WTC11 (cell line): ENCODE results near the gene PTPRG. TPM values are rescaled to one million over a fixed set of nuclear protein-coding genes. Genes with fewer than 3 reads are reported as not detected.

Source experiments
- ATF1 ChIP-seq: sonication (generic); formaldehyde crosslinking; IDR thresholded peaks from 2 replicates; pipeline ENCODE4 v1.8.1; 2023; ENCODE audit warnings: mild to moderate bottlenecking, moderate library complexity, missing genetic modification reagents
- CREM ChIP-seq: sonication (generic); formaldehyde crosslinking; IDR thresholded peaks from 2 replicates; pipeline ENCODE4 v1.8.1; 2022; ENCODE audit warnings: mild to moderate bottlenecking, missing genetic modification reagents, moderate library complexity
- ELF4 ChIP-seq: sonication (generic); formaldehyde crosslinking; IDR thresholded peaks from 2 replicates; pipeline ENCODE4 v1.8.1; 2022; ENCODE audit warnings: low read depth, mild to moderate bottlenecking, moderate library complexity, missing genetic modification reagents
- EMX1 ChIP-seq: fragments of 250-450 bp; sonication (Bioruptor Pico); IDR thresholded peaks from 2 replicates; pipeline ENCODE4 v1.8.0; 2021; ENCODE audit warnings: mild to moderate bottlenecking
- ETV6 ChIP-seq: sonication (generic); formaldehyde crosslinking; IDR thresholded peaks from 2 replicates; pipeline ENCODE4 v1.8.1; 2022; ENCODE audit warnings: mild to moderate bottlenecking, missing genetic modification reagents
- FOXK1 ChIP-seq: sonication (generic); formaldehyde crosslinking; IDR thresholded peaks from 2 replicates; pipeline ENCODE4 v1.8.0; 2022; ENCODE audit warnings: mild to moderate bottlenecking, moderate library complexity, missing genetic modification reagents
- FOXP1 ChIP-seq: sonication (generic); formaldehyde crosslinking; IDR thresholded peaks from 2 replicates; pipeline ENCODE4 v1.8.0; 2022; ENCODE audit warnings: missing genetic modification reagents, mild to moderate bottlenecking, moderate library complexity, borderline replicate concordance
- JAZF1 ChIP-seq: fragments of 250-450 bp; sonication (Bioruptor Pico); IDR thresholded peaks from 2 replicates; pipeline ENCODE4 v1.9.0; 2021; ENCODE audit warnings: moderate library complexity, mild to moderate bottlenecking, inconsistent platforms
- MXD4 ChIP-seq: fragments of 250-450 bp; sonication (Bioruptor Pico); IDR thresholded peaks from 2 replicates; pipeline ENCODE4 v1.8.0; 2021; ENCODE audit warnings: mild to moderate bottlenecking, moderate library complexity, borderline replicate concordance
- NFE2L1 ChIP-seq: sonication (generic); formaldehyde crosslinking; IDR thresholded peaks from 2 replicates; pipeline ENCODE4 v1.8.1; 2023; ENCODE audit warnings: missing genetic modification reagents
- NFYB ChIP-seq: sonication (generic); formaldehyde crosslinking; conservative IDR thresholded peaks from 2 replicates; pipeline ENCODE4 v1.8.0; 2022; ENCODE audit warnings: low read depth, missing genetic modification reagents
- RELA ChIP-seq: sonication (generic); formaldehyde crosslinking; IDR thresholded peaks from 2 replicates; pipeline ENCODE4 v1.8.1; 2022; ENCODE audit warnings: missing genetic modification reagents, mild to moderate bottlenecking, borderline replicate concordance
- SMAD3 ChIP-seq: sonication (generic); formaldehyde crosslinking; IDR thresholded peaks from 2 replicates; pipeline ENCODE4 v1.8.0; 2022; ENCODE audit warnings: missing genetic modification reagents, mild to moderate bottlenecking, borderline replicate concordance
- TCF7 ChIP-seq: sonication (generic); formaldehyde crosslinking; IDR thresholded peaks from 2 replicates; pipeline ENCODE4 v1.8.0; 2022; ENCODE audit warnings: mild to moderate bottlenecking, low read depth, missing genetic modification reagents, moderate library complexity
- TEAD1 ChIP-seq: sonication (generic); formaldehyde crosslinking; IDR thresholded peaks from 2 replicates; pipeline ENCODE4 v1.8.0; 2022; ENCODE audit warnings: mild to moderate bottlenecking, missing genetic modification reagents
- TEAD4 ChIP-seq: sonication (generic); formaldehyde crosslinking; IDR thresholded peaks from 2 replicates; pipeline ENCODE4 v1.8.0; 2022; ENCODE audit warnings: mild to moderate bottlenecking, missing genetic modification reagents
- ZBTB21 ChIP-seq: sonication (generic); formaldehyde crosslinking; IDR thresholded peaks from 2 replicates; pipeline ENCODE4 v1.8.1; 2023; ENCODE audit warnings: mild to moderate bottlenecking, missing genetic modification reagents, borderline replicate concordance
- ZNF121 ChIP-seq: sonication (generic); formaldehyde crosslinking; IDR thresholded peaks from 2 replicates; pipeline ENCODE4 v1.8.0; 2023; ENCODE audit warnings: missing genetic modification reagents
- ZNF232 ChIP-seq: sonication (generic); formaldehyde crosslinking; IDR thresholded peaks from 2 replicates; pipeline ENCODE4 v1.8.0; 2022; ENCODE audit warnings: mild to moderate bottlenecking, missing genetic modification reagents
- ZNF416 ChIP-seq: fragments of 250-450 bp; sonication (Bioruptor Pico); IDR thresholded peaks from 2 replicates; pipeline ENCODE4 v1.9.0; 2021; ENCODE audit warnings: mild to moderate bottlenecking, inconsistent platforms
- ZNF532 ChIP-seq: fragments of 250-450 bp; sonication (Bioruptor Pico); IDR thresholded peaks from 2 replicates; pipeline ENCODE4 v1.9.0; 2021; ENCODE audit warnings: mild to moderate bottlenecking, borderline replicate concordance
- total RNA-seq: library from RNA; stranded (reverse); gene quantifications from 3 replicates; pipeline ENCODE4 v1.2.3, GENCODE V29; 2021
- TF ChIP-seq, protein P1 (sequence below): sonication (generic); formaldehyde crosslinking; IDR thresholded peaks from 2 replicates; pipeline ENCODE4 v1.8.0; 2022; ENCODE audit warnings: mild to moderate bottlenecking, missing genetic modification reagents
- TF ChIP-seq, protein P2 (sequence below): sonication (generic); formaldehyde crosslinking; IDR thresholded peaks from 2 replicates; pipeline ENCODE4 v1.8.0; 2022; ENCODE audit warnings: mild to moderate bottlenecking, missing genetic modification reagents
- TF ChIP-seq, protein P3 (sequence below): sonication (generic); formaldehyde crosslinking; IDR thresholded peaks from 2 replicates; pipeline ENCODE4 v1.8.1; 2022; ENCODE audit warnings: low read depth, missing genetic modification reagents, borderline replicate concordance
- TF ChIP-seq, protein P4 (sequence below): sonication (generic); formaldehyde crosslinking; IDR thresholded peaks from 2 replicates; pipeline ENCODE4 v1.8.1; 2023; ENCODE audit warnings: mild to moderate bottlenecking, moderate library complexity, missing genetic modification reagents
- TF ChIP-seq, protein P5 (sequence below): sonication (generic); formaldehyde crosslinking; IDR thresholded peaks from 2 replicates; pipeline ENCODE4 v1.8.0; 2022; ENCODE audit warnings: mild to moderate bottlenecking, missing genetic modification reagents
- TF ChIP-seq, protein P6 (sequence below): sonication (generic); formaldehyde crosslinking; IDR thresholded peaks from 2 replicates; pipeline ENCODE4 v1.8.1; 2022; ENCODE audit warnings: low read depth, mild to moderate bottlenecking, moderate library complexity, missing genetic modification reagents, borderline replicate concordance

The PTPRG gene
- total RNA-seq, 1 experiment from 2014 or later: 106 TPM

GRCh38 chr3:61564395-61565059, 3.2 kb downstream of the PTPRG start (continued):
- TF ChIP-seq ZNF121 (CRISPR knock-in tag) (no peak), ETV6 (0 out of 2 replicates have a peak, but pooled peaks have one; percentile 19), CREM (CRISPR knock-in tag) (0 out of 2 replicates have a peak, but pooled peaks have one; percentile 52), MXD4 (CRISPR knock-in tag) (no peak), FOXP1 (CRISPR knock-in tag) (0 out of 2 replicates have a peak, but pooled peaks have one; percentile 60), ELF4 (CRISPR knock-in tag) (no peak), RELA (CRISPR knock-in tag) (no peak), ATF1 (CRISPR knock-in tag) (no peak), JAZF1 (CRISPR knock-in tag) (no peak), ZBTB21 (CRISPR knock-in tag) (no peak), ZNF416 (CRISPR knock-in tag) (no peak), ZNF232 (CRISPR knock-in tag) (0 out of 2 replicates have a peak, but pooled peaks have one; percentile 78), SMAD3 (CRISPR knock-in tag) (no peak), TEAD4 (CRISPR knock-in tag) (no peak), ZNF532 (CRISPR knock-in tag) (no peak), FOXK1 (peak; percentile 41; the same call in 1 of the 2 replicates), TCF7 (CRISPR knock-in tag) (no peak), EMX1 (no peak), NFE2L1 (CRISPR knock-in tag) (no peak), NFYB (CRISPR knock-in tag) (no peak), TEAD1 (CRISPR knock-in tag) (no peak)
- TF ChIP-seq, protein P1, sequence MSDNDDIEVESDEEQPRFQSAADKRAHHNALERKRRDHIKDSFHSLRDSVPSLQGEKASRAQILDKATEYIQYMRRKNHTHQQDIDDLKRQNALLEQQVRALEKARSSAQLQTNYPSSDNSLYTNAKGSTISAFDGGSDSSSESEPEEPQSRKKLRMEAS: peak; percentile 59; the same call in 1 of the 2 replicates
- TF ChIP-seq, protein P2, sequence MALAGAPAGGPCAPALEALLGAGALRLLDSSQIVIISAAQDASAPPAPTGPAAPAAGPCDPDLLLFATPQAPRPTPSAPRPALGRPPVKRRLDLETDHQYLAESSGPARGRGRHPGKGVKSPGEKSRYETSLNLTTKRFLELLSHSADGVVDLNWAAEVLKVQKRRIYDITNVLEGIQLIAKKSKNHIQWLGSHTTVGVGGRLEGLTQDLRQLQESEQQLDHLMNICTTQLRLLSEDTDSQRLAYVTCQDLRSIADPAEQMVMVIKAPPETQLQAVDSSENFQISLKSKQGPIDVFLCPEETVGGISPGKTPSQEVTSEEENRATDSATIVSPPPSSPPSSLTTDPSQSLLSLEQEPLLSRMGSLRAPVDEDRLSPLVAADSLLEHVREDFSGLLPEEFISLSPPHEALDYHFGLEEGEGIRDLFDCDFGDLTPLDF: no peak
- TF ChIP-seq, protein P3, sequence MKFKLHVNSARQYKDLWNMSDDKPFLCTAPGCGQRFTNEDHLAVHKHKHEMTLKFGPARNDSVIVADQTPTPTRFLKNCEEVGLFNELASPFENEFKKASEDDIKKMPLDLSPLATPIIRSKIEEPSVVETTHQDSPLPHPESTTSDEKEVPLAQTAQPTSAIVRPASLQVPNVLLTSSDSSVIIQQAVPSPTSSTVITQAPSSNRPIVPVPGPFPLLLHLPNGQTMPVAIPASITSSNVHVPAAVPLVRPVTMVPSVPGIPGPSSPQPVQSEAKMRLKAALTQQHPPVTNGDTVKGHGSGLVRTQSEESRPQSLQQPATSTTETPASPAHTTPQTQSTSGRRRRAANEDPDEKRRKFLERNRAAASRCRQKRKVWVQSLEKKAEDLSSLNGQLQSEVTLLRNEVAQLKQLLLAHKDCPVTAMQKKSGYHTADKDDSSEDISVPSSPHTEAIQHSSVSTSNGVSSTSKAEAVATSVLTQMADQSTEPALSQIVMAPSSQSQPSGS: no peak
- TF ChIP-seq, protein P4, sequence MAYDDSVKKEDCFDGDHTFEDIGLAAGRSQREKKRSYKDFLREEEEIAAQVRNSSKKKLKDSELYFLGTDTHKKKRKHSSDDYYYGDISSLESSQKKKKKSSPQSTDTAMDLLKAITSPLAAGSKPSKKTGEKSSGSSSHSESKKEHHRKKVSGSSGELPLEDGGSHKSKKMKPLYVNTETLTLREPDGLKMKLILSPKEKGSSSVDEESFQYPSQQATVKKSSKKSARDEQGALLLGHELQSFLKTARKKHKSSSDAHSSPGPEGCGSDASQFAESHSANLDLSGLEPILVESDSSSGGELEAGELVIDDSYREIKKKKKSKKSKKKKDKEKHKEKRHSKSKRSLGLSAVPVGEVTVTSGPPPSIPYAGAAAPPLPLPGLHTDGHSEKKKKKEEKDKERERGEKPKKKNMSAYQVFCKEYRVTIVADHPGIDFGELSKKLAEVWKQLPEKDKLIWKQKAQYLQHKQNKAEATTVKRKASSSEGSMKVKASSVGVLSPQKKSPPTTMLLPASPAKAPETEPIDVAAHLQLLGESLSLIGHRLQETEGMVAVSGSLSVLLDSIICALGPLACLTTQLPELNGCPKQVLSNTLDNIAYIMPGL (CRISPR knock-in tag): peak; percentile 90
- TF ChIP-seq, protein P5, sequence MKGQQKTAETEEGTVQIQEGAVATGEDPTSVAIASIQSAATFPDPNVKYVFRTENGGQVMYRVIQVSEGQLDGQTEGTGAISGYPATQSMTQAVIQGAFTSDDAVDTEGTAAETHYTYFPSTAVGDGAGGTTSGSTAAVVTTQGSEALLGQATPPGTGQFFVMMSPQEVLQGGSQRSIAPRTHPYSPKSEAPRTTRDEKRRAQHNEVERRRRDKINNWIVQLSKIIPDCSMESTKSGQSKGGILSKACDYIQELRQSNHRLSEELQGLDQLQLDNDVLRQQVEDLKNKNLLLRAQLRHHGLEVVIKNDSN (CRISPR knock-in tag): no peak
- TF ChIP-seq, protein P6, sequence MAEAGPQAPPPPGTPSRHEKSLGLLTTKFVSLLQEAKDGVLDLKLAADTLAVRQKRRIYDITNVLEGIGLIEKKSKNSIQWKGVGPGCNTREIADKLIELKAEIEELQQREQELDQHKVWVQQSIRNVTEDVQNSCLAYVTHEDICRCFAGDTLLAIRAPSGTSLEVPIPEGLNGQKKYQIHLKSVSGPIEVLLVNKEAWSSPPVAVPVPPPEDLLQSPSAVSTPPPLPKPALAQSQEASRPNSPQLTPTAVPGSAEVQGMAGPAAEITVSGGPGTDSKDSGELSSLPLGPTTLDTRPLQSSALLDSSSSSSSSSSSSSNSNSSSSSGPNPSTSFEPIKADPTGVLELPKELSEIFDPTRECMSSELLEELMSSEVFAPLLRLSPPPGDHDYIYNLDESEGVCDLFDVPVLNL (CRISPR knock-in tag): no peak
